Bronchial epithelial cell (primary cell): Measurements from ENCODE around the gene INCA1. TPM values are rescaled to one million over a fixed set of nuclear protein-coding genes. Genes with fewer than 3 reads are reported as not detected.

Source experiments
- DNase-seq: peaks from one replicate; pipeline ENCODE4 v3.0.0-alpha.2; 2010; ENCODE audit warnings: low read depth
- FAIRE-seq: peaks from 2 replicates; lab custom pipeline; 2011; peaks lifted over from hg19 to GRCh38; lab: Jason Lieb, UNC
- H3K27me3 ChIP-seq: 2 replicates; pipeline ENCODE4 v1.5.1; 2011; ENCODE audit warnings: low read length; ENCODE audit not compliant: control insufficient read depth, insufficient read depth
- H3K36me3 ChIP-seq: 2 replicates; pipeline ENCODE4 v1.5.1; 2011; ENCODE audit warnings: low read length; ENCODE audit not compliant: control insufficient read depth, insufficient read depth
- H3K4me3 ChIP-seq: 2 replicates; pipeline ENCODE4 v1.5.1; 2011; ENCODE audit warnings: mild to moderate bottlenecking, low read depth, low read length, control low read depth
- total RNA-seq: library from RNA; depleted of rRNA; stranded (reverse); fragments of >200 nt; gene quantifications from 2 replicates; pipeline ENCODE4 v1.2.1, GENCODE V29; 2014
- TF ChIP-seq, protein P1 (sequence below): IDR thresholded peaks from 2 replicates; pipeline ENCODE4 v1.5.1; 2011; ENCODE audit warnings: mild to moderate bottlenecking, moderate library complexity, low read length, control low read depth, inconsistent platforms; ENCODE audit not compliant: insufficient read depth, severe bottlenecking

INCA1 gene
- total RNA-seq, 1 donor from 2014 or later, result 0.53 TPM

DNA sequence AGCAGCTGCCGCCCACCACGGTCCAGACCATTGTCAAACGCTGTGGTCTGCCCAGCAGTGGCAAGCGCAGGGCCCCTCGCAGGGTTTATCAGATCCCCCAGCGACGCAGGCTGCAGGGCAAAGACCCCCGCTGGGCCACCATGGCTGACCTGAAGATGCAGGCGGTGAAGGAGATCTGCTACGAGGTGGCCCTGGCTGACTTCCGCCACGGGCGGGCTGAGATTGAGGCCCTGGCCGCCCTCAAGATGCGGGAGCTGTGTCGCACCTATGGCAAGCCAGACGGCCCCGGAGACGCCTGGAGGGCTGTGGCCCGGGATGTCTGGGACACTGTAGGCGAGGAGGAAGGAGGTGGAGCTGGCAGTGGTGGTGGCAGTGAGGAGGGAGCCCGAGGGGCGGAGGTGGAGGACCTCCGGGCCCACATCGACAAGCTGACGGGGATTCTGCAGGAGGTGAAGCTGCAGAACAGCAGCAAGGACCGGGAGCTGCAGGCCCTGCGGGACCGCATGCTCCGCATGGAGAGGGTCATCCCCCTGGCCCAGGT, 24.9 kb upstream of the INCA1 start:
- Histone ChIP-seq H3K4me3 (no peak overlapping the region), H3K27me3 (no peaks in the 10 kb centered on the region), H3K36me3 (peaks cover 40% of the 10 kb centered on the region)
- FAIRE-seq (no peak), DNase-seq (no peak)
- TF ChIP-seq, protein P1, sequence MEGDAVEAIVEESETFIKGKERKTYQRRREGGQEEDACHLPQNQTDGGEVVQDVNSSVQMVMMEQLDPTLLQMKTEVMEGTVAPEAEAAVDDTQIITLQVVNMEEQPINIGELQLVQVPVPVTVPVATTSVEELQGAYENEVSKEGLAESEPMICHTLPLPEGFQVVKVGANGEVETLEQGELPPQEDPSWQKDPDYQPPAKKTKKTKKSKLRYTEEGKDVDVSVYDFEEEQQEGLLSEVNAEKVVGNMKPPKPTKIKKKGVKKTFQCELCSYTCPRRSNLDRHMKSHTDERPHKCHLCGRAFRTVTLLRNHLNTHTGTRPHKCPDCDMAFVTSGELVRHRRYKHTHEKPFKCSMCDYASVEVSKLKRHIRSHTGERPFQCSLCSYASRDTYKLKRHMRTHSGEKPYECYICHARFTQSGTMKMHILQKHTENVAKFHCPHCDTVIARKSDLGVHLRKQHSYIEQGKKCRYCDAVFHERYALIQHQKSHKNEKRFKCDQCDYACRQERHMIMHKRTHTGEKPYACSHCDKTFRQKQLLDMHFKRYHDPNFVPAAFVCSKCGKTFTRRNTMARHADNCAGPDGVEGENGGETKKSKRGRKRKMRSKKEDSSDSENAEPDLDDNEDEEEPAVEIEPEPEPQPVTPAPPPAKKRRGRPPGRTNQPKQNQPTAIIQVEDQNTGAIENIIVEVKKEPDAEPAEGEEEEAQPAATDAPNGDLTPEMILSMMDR, result no peak

DNA sequence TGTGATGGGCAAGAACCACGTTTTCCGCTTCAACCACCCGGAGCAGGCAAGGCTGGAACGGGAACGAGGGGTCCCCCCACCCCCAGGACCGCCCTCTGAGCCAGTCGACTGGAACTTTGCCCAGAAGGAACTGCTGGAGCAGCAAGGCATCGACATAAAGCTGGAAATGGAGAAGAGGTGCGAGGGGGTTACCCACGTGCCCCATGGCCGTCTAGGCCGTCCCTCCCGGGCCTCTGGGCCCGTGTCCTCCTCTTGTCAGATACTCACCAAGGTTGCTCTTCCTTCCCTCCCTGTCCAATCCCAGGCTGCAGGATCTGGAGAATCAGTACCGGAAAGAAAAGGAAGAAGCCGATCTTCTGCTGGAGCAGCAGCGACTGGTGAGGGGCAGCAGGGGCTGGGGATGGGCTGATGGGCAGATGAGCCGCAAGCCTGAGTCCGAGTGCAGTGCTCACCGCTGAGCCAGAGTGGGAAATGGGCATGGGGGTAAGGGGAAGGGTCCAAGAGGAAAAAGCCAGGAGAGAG, 23.2 kb upstream of the INCA1 start:
- H3K27me3 ChIP-seq, result no peaks in the 10 kb centered on the region
- TF ChIP-seq, protein P1, result no peak

DNA sequence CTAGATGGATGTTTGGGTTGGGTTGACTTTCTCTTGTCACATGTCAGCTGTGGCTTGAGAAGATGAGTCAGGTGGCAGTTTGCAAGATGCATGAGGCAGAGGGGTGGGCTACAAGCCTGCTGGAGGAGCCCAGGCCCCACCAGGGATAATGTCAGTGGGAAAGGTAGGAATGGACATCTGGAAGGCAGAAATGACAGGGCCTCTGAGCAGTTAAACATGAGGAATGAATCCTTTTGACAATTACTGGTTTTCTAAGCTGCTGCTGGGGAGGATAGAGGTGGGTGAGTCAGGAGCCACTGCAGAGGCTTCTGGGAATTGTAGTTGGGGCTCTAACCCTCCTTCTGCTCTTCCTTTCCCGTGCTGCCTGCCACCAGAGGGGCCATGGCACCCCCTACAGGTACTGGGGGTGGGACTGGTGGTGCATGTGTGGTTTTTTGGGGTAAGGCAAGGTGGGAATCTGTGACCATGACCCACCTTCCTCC, 22.2 kb upstream of the INCA1 start:
- Histone ChIP-seq H3K36me3 (peaks cover 47% of the 10 kb centered on the region), H3K27me3 (no peaks in the 10 kb centered on the region), H3K4me3 (no peak overlapping the region)
- FAIRE-seq (no peak), DNase-seq (no peak)
- TF ChIP-seq, protein P1, result no peak

More for the DNA sequence above, 23.2 kb upstream of the INCA1 start:
- Histone ChIP-seq H3K36me3 (peaks cover 46% of the 10 kb centered on the region), H3K4me3 (no peak overlapping the region)
- DNase-seq, result no peak
- no peak for FAIRE-seq

DNA sequence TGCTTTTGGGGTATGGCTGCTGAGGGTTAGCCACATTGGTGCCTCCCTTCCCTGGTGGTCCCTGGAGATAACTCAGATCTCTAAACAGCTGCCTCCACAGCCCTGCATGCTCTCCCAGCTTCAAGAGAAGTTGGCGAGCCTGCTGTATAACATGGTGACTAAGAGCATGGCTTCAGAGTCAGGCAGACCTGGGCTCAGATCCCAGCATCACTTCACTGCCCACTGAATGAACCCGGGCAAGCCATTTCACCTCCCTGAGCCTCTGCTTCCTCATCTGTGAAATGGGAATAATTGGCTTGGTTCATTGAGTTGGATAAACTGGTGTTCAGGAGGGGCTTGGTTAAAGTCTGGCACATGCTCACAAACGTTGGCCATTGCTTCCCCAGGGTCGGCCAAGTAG, 17.0 kb upstream of the INCA1 start:
- TF ChIP-seq, protein P1, result no peak
- FAIRE-seq (no peak), DNase-seq (no peak)
- Histone ChIP-seq H3K36me3 (peaks cover 31% of the 10 kb centered on the region), H3K4me3 (no peak overlapping the region), H3K27me3 (no peaks in the 10 kb centered on the region)

DNA sequence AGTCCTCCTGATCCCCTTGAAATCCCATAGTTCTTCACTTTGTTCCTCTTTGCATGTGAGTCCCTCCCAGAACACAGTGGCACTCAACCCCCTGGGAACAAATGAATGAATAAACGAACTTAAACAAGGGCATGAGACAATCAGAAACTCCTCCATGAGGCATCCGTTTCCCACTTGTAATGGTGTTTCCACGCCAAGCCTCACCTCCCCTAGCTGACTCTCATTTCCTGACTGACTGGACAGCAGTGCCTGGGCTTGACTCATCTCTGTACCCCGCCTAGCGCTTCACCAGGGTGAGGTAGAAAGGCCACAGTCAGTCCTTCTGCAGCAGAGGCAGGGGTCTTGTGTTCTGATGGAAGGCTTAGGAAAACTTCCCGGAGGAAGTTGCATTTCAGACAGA, 14.6 kb upstream of the INCA1 start:
- H3K4me3 ChIP-seq, result no peak overlapping the region
- FAIRE-seq (no peak), DNase-seq (peak; percentile 65)
- no peaks in the 10 kb centered on the region for H3K27me3 ChIP-seq
- TF ChIP-seq, protein P1, result no peak
- peaks cover 39% of the 10 kb centered on the region for H3K36me3 ChIP-seq
